ENCODE measurements around the gene TIMP1. TPM values are rescaled to one million over a fixed set of nuclear protein-coding genes. Genes with fewer than 3 reads are reported as not detected.

Gene TIMP1
- polyA plus RNA-seq, 1 of the 3 experiments (the other 2 are of a cell fraction): 323 TPM

DNA sequence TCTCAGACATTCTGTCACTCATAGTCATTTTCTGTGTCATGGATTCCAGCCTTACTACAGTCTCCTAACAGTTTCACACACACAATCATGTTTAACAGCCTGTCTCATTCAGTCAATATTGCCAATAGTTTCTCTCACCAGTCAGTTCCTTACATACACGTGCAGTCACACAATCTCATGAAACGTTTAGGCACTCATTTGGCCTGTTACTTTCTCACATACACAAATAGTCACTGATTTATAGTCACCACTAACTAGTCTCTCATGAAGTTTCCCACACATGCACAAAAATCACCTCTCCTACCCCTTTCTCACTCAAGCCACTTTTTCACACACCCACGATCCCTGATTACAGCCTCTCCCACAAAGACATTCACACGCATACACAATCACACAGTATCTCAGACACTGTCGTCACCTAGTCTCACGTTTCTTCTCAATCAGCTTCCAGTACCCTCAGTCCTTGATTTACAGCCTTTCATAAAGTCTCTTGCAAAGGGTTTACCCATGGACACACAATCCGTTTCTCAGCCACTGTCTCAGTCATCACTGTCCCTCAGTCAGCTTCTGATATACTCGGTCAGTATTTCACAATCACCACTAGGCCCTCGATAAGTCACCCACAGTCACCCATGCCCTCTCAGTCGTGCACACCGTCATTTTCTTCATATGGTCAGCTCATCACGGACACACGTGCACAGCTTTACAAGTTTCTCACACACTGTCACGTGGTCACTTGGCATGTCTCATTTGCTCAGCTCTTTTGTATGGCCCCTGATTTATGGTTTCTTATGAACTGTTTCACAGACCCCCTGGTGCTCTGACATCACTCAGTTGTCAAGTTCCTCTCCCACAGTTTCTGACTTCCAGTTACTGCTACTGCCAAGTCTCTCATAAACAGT, 51.7 kb downstream of the TIMP1 start:
- Histone ChIP-seq H3K27me3 (ENCODE audit: insufficient read depth) (no peaks in the 10 kb centered on the region; the same call in 1 of the 2 replicates), H3K9me3 (no peaks in the 10 kb centered on the region), H3K4me1 (ENCODE audit: control insufficient read depth in 1 of 2, insufficient read depth in 2 of 2, low read depth in 1 of 2, low read length in 1 of 2) (no peaks in the 10 kb centered on the region), H2AFZ (ENCODE audit: low read depth) (no peak overlapping the region), H3F3A (replicated peaks; ENCODE audit: insufficient read depth) (no peaks in the 10 kb centered on the region), H3K79me2 (ENCODE audit: insufficient read depth) (no peaks in the 10 kb centered on the region), H4K20me1 (ENCODE audit: insufficient read depth) (no peaks in the 10 kb centered on the region), H3K27ac (ENCODE audit: low read depth in 2 of 2, low read length in 1 of 2) (no peak overlapping the region), H3K9me2 (no peaks in the 10 kb centered on the region), H3K9ac (no peak overlapping the region), H3K4me2 (no peak overlapping the region), H3K4me3 (ENCODE audit: low read depth in 2 of 2, low read length in 1 of 2) (no peak overlapping the region), H3K36me3 (replicated peaks in 1 of 2; ENCODE audit: control insufficient read depth in 1 of 2, insufficient read depth in 2 of 2, low read length in 1 of 2) (peaks cover 0 to 10% of the 10 kb centered on the region in 2 experiments)
- CTCF ChIA-PET: interaction anchor here (0.6 kb wide), 1 partner anchor 9 kb away, joined by 3 read pairs; no protein-coding TSS in a partner anchor
- DNase-seq: no peak
- TF ChIP-seq MAX (IDR thresholded peaks at IDR 0.05; ENCODE audit: low read depth) (no peak), YY1 (IDR thresholded peaks at IDR 0.05; ENCODE audit: low read depth) (no peak), ELF1 (IDR thresholded peaks at IDR 0.05) (no peak), TAF1 (IDR thresholded peaks at IDR 0.05; ENCODE audit: borderline replicate concordance, low read depth, low read length) (no peak), EZH2phosphoT487 (IDR thresholded peaks at IDR 0.05; ENCODE audit: borderline replicate concordance, low read depth) (no peak), NRF1 (IDR thresholded peaks at IDR 0.05; ENCODE audit: low read depth, low read length) (no peak), EP300 (IDR thresholded peaks at IDR 0.05; ENCODE audit: borderline replicate concordance in 1 of 2, low read depth in 1 of 2, low read length in 1 of 2) (no peak), NFIC (IDR thresholded peaks at IDR 0.05; ENCODE audit: borderline replicate concordance) (no peak), RAD21 (IDR thresholded peaks at IDR 0.05; ENCODE audit: low read length) (no peak), MXI1 (IDR thresholded peaks at IDR 0.05; ENCODE audit: low read depth, low read length) (no peak), GATA2 (CRISPR knock-in tag; IDR thresholded peaks at IDR 0.05) (no peak), PBX3 (IDR thresholded peaks at IDR 0.05) (no peak), TCF12 (IDR thresholded peaks at IDR 0.05) (no peak), CHD2 (IDR thresholded peaks at IDR 0.05; ENCODE audit: low read length, partially characterized antibody) (no peak), MEF2A (IDR thresholded peaks at IDR 0.05; ENCODE audit: borderline replicate concordance, low read depth) (no peak)
- TF ChIP-seq, protein P1, sequence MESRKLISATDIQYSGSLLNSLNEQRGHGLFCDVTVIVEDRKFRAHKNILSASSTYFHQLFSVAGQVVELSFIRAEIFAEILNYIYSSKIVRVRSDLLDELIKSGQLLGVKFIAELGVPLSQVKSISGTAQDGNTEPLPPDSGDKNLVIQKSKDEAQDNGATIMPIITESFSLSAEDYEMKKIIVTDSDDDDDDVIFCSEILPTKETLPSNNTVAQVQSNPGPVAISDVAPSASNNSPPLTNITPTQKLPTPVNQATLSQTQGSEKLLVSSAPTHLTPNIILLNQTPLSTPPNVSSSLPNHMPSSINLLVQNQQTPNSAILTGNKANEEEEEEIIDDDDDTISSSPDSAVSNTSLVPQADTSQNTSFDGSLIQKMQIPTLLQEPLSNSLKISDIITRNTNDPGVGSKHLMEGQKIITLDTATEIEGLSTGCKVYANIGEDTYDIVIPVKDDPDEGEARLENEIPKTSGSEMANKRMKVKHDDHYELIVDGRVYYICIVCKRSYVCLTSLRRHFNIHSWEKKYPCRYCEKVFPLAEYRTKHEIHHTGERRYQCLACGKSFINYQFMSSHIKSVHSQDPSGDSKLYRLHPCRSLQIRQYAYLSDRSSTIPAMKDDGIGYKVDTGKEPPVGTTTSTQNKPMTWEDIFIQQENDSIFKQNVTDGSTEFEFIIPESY (IDR thresholded peaks at IDR 0.05; ENCODE audit: borderline replicate concordance, low read depth): no peak
- 52% methylated on average over 14 of the region's 14 CpGs for WGBS (ENCODE audit: low lambda C conversion rate)
- POLR2A ChIA-PET: no interaction called here
